T-helper 2 cell treated with Interferon-gamma antibody and Interleukin-4, amounts not matched to agents 5 μg/mL and 100 μg/mL, for 36 hours (primary cell): Measurements from ENCODE around the gene GPC6.
"Not testable (repeated sequence)": the region's sequence is repeated elsewhere in the genome, so short reads cannot be mapped to it uniquely, and the experiment has no call there.

Experiments used
- DNase-seq: peaks from one replicate; pipeline ENCODE4 v3.0.0; 2021; ENCODE audit warnings: low spot score
- H3K27ac Mint-ChIP-seq: one replicate; pipeline ENCODE4 v1.8.0; 2021; ENCODE audit warnings: mild to moderate bottlenecking, mixed read lengths
- H3K27me3 Mint-ChIP-seq: one replicate; pipeline ENCODE4 v1.8.0; 2021; ENCODE audit warnings: low read depth, mixed read lengths
- H3K36me3 Mint-ChIP-seq: one replicate; pipeline ENCODE4 v1.8.0; 2021; ENCODE audit warnings: low read depth, mixed read lengths
- H3K4me1 Mint-ChIP-seq: one replicate; pipeline ENCODE4 v1.8.0; 2021; ENCODE audit warnings: low read depth, mixed read lengths
- H3K4me3 Mint-ChIP-seq: one replicate; pipeline ENCODE4 v1.8.0; 2022; ENCODE audit warnings: mild to moderate bottlenecking, moderate library complexity, mixed read lengths
- H3K9me3 Mint-ChIP-seq: one replicate; pipeline ENCODE4 v1.8.0; 2021; ENCODE audit warnings: mixed read lengths

The GPC6 gene

GRCh38 chr13:93226623-93227279 is at the start of gene GPC6:
Gene GPC6 (plus strand): TSS chr13:93226807.
- Mint-ChIP-seq H3K4me3 (no peak within 1 kb of the TSS), H3K27me3 (peaks cover 36% of the 10 kb centered on the region), H3K9me3 (no peaks in the 10 kb centered on the region)

GRCh38 chr13:93180356-93180969 is 46.1 kb upstream of the GPC6 start:
- H3K4me3 Mint-ChIP-seq, result no peak overlapping the region
- no peak for DNase-seq
- H3K36me3 Mint-ChIP-seq, result no peaks in the 10 kb centered on the region
- H3K9me3 Mint-ChIP-seq, result no peaks in the 10 kb centered on the region
- H3K27me3 Mint-ChIP-seq, result no peaks in the 10 kb centered on the region
- H3K4me1 Mint-ChIP-seq, result no peaks in the 10 kb centered on the region
- H3K27ac Mint-ChIP-seq, result no peak overlapping the region

More at GRCh38 chr13:93226623-93227279, at the start of gene GPC6:
- H3K27ac Mint-ChIP-seq, result no peak within 1 kb of the TSS
- no peaks in the 10 kb centered on the region for H3K4me1 Mint-ChIP-seq
- H3K36me3 Mint-ChIP-seq, result no peaks in the 10 kb centered on the region
- DNase-seq, result no peak

- no peaks in the 10 kb centered on the region for H3K4me1 Mint-ChIP-seq
- no peaks in the 10 kb centered on the region for H3K9me3 Mint-ChIP-seq
- H3K4me3 Mint-ChIP-seq, result no peak overlapping the region
- DNase-seq, result no peak
- no peak overlapping the region for H3K27ac Mint-ChIP-seq
- no peaks in the 10 kb centered on the region for H3K36me3 Mint-ChIP-seq
- no peaks in the 10 kb centered on the region for H3K27me3 Mint-ChIP-seq
Measured at GRCh38 chr13:93182406-93182805, 44.2 kb upstream of the GPC6 start.

DNA sequence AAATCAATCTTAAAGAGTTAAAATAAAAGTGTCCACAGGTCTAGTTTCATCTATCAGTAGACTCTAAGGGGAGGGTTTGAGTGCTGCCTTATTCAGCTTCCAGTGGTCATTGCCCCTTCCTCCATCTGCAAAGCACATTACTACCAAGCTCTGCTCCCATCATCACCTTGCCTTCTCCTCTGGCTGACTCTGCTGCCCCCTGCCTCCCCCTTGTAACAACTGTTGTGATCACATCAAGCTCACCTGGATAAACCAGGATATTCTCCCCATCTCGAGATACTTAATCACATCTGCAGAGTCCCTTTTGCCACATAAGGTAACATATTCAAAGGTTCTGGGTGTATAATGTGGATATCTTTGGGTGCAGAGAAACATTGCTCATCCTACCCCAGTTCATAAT is 43.3 kb upstream of the GPC6 start:
- Mint-ChIP-seq H3K4me1 (no peaks in the 10 kb centered on the region), H3K4me3 (no peak overlapping the region), H3K36me3 (no peaks in the 10 kb centered on the region), H3K27me3 (no peaks in the 10 kb centered on the region), H3K9me3 (no peaks in the 10 kb centered on the region), H3K27ac (no peak overlapping the region)
- DNase-seq, result no peak

GRCh38 chr13:93190006-93190405 is 36.6 kb upstream of the GPC6 start:
- no peak overlapping the region for H3K27ac Mint-ChIP-seq
- H3K9me3 Mint-ChIP-seq, result peaks cover 7% of the 10 kb centered on the region
- no peak overlapping the region for H3K4me3 Mint-ChIP-seq
- H3K4me1 Mint-ChIP-seq, result no peaks in the 10 kb centered on the region
- H3K27me3 Mint-ChIP-seq, result no peaks in the 10 kb centered on the region
- H3K36me3 Mint-ChIP-seq, result no peaks in the 10 kb centered on the region
- no peak for DNase-seq

DNA sequence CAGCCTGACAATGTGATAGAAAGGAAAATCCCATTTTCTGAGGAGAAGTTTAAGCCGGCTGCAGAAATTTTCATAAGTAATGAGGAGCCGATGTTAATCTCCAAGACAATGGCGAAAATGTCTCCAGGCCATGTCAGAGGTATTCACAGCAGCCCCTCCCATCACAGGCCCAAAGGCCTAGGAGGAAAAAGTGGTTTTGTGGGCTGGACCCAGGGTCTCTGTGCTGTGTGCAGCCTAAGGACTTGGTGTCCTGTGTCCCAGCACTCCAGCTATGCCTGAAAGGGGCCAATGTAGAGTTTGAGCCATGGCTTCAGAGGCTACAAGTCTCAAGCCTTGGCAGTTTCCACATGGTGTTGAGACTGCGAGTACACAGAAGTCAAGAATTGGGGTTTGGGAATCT is 32.9 kb upstream of the GPC6 start:
- Mint-ChIP-seq H3K36me3 (no peaks in the 10 kb centered on the region), H3K4me3 (no peak overlapping the region), H3K4me1 (no peaks in the 10 kb centered on the region), H3K27ac (no peak overlapping the region), H3K27me3 (no peaks in the 10 kb centered on the region), H3K9me3 (peaks cover 14% of the 10 kb centered on the region)
- DNase-seq, result no peak

GRCh38 chr13:93199856-93200255 is 26.8 kb upstream of the GPC6 start:
- no peak overlapping the region for H3K4me3 Mint-ChIP-seq
- no peaks in the 10 kb centered on the region for H3K27me3 Mint-ChIP-seq
- peaks cover 9% of the 10 kb centered on the region for H3K9me3 Mint-ChIP-seq
- no peak overlapping the region for H3K27ac Mint-ChIP-seq
- H3K4me1 Mint-ChIP-seq, result no peaks in the 10 kb centered on the region
- no peaks in the 10 kb centered on the region for H3K36me3 Mint-ChIP-seq
- DNase-seq, result no peak

GRCh38 chr13:93200626-93201025 is 26.0 kb upstream of the GPC6 start:
- H3K9me3 Mint-ChIP-seq, result peaks cover 4% of the 10 kb centered on the region
- no peaks in the 10 kb centered on the region for H3K27me3 Mint-ChIP-seq
- H3K36me3 Mint-ChIP-seq, result no peaks in the 10 kb centered on the region
- no peak overlapping the region for H3K4me3 Mint-ChIP-seq
- DNase-seq, result no peak
- H3K4me1 Mint-ChIP-seq, result no peaks in the 10 kb centered on the region
- no peak overlapping the region for H3K27ac Mint-ChIP-seq

- no peak overlapping the region for H3K4me3 Mint-ChIP-seq
- H3K36me3 Mint-ChIP-seq, result no peaks in the 10 kb centered on the region
- H3K27me3 Mint-ChIP-seq, result no peaks in the 10 kb centered on the region
- H3K27ac Mint-ChIP-seq, result no peak overlapping the region
- DNase-seq, result no peak
- no peaks in the 10 kb centered on the region for H3K4me1 Mint-ChIP-seq
- peaks cover 3% of the 10 kb centered on the region for H3K9me3 Mint-ChIP-seq
Measured at GRCh38 chr13:93201992-93202558, 24.5 kb upstream of the GPC6 start.

- not testable (repeated sequence) for H3K36me3 Mint-ChIP-seq, H3K27me3 Mint-ChIP-seq, DNase-seq, H3K4me3 Mint-ChIP-seq, H3K27ac Mint-ChIP-seq, H3K9me3 Mint-ChIP-seq, H3K4me1 Mint-ChIP-seq
Measured at GRCh38 chr13:93206778-93207392, 19.7 kb upstream of the GPC6 start.

GRCh38 chr13:93216122-93216521 is 10.5 kb upstream of the GPC6 start:
- Mint-ChIP-seq H3K4me3 (no peak overlapping the region), H3K27ac (no peak overlapping the region)
- no peak for DNase-seq

DNA sequence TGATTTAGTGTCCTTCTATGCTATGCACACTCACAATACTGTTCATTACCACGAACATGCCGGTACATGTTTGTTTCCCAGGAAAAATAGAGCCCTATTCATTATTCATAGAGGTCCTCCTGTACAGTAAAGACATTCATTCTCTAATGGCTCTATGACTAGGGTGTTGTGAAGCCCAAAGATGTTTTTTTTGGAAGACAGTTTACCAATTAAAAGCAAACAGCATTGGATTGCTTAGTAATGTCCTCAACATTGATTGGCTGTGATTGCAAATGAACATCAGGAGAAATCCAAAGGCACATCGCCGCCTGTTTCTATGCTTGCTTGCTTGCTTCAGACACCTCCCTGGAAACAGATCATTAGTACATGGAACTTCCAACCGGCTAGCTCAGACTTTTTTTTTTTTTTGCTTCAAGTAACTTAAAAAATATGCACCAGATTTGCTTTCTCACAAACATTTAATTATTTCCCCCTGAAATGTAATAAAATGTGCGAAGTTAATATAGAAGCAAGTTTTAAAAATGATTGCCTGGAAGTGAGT is 8.8 kb upstream of the GPC6 start:
- no peaks in the 10 kb centered on the region for H3K9me3 Mint-ChIP-seq
- H3K4me3 Mint-ChIP-seq, result no peak overlapping the region
- no peaks in the 10 kb centered on the region for H3K27me3 Mint-ChIP-seq
- no peaks in the 10 kb centered on the region for H3K36me3 Mint-ChIP-seq
- DNase-seq, result no peak
- H3K4me1 Mint-ChIP-seq, result no peaks in the 10 kb centered on the region
- no peak overlapping the region for H3K27ac Mint-ChIP-seq

More at GRCh38 chr13:93216122-93216521, 10.5 kb upstream of the GPC6 start:
- Mint-ChIP-seq H3K36me3 (no peaks in the 10 kb centered on the region), H3K9me3 (peaks cover 5% of the 10 kb centered on the region), H3K4me1 (no peaks in the 10 kb centered on the region), H3K27me3 (no peaks in the 10 kb centered on the region)

DNA sequence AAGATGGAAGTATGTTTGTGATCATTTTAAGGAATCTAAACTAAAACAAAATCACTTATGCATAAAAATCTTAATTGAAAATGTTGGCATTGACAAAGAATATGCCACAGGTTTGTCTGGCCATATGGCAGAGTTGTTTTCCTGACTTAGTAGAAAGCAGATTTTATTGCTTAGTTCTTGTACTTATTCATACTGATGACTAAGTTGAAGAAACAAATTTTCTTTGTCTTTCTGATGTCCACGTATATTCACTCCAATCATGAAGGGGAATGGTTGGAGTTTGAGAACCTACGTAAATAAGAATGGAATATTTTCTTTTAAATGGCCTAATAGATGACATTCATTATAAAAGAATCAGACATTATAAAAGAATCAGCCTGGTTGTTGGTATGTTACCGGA is 8.0 kb upstream of the GPC6 start:
- Mint-ChIP-seq H3K9me3 (no peaks in the 10 kb centered on the region), H3K27ac (no peak overlapping the region), H3K36me3 (no peaks in the 10 kb centered on the region), H3K4me1 (no peaks in the 10 kb centered on the region), H3K4me3 (no peak overlapping the region), H3K27me3 (no peaks in the 10 kb centered on the region)
- no peak for DNase-seq

DNA sequence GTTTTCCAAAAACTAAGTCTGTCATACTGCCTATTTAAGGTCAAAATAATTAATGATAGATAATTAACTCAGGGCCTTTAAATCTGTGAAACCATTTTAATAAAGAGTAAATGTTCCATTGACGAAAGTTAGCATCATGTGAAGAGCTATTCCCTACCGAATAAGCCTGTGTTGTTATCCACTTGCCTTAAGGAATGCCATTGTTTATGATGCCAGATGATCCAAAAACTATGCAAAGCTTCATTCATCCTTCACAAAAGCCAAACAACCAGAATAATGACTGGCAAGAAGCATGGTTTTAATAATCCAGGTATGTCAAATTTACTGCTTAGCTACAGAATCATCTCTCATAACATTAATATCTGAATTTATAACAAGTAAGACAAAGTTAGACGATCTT is 6.5 kb upstream of the GPC6 start:
- Mint-ChIP-seq H3K4me3 (no peak overlapping the region), H3K9me3 (no peaks in the 10 kb centered on the region), H3K4me1 (no peaks in the 10 kb centered on the region), H3K27me3 (no peaks in the 10 kb centered on the region), H3K27ac (no peak overlapping the region), H3K36me3 (no peaks in the 10 kb centered on the region)
- DNase-seq, result no peak
